HG03108 (cell line): ENCODE data around the gene ILDR1.
"Not testable (repeated sequence)": the region's sequence is repeated elsewhere in the genome, so short reads cannot be mapped to it uniquely, and the experiment has no call there.

Source experiments
- ATAC-seq: cut with Tn5 transposase; IDR thresholded peaks from one replicate; pipeline ENCODE4 v1.9.1; 2021; ENCODE audit warnings: moderate library complexity; ENCODE audit not compliant: unreplicated experiment

ILDR1 gene

GRCh38 chr3:121956363-121956762 lies 65.7 kb downstream of the ILDR1 start:
- ATAC-seq: no peak

- ATAC-seq: no peak
Measured at GRCh38 chr3:121951291-121951919, 70.6 kb downstream of the ILDR1 start.

- no peak for ATAC-seq
Measured at GRCh38 chr3:121948641-121949040, 73.4 kb downstream of the ILDR1 start.

GRCh38 chr3:121943431-121943830 lies 78.6 kb downstream of the ILDR1 start:
- ATAC-seq: no peak

GRCh38 chr3:121942116-121942786 lies 79.8 kb downstream of the ILDR1 start:
- ATAC-seq: no peak

- ATAC-seq: no peak
Measured at GRCh38 chr3:121941592-121941991, 80.5 kb downstream of the ILDR1 start.

- ATAC-seq: not testable (repeated sequence)
Measured at GRCh38 chr3:121938141-121938855, 83.7 kb downstream of the ILDR1 start.
